Testis (tissue), 3 donors: ENCODE measurements around the gene AIG1. TPM values are rescaled to one million over a fixed set of nuclear protein-coding genes. Genes with fewer than 3 reads are reported as not detected.
"Not testable (repeated sequence)": the region's sequence is repeated elsewhere in the genome, so short reads cannot be mapped to it uniquely, and the experiment has no call there.

Source experiments
- DNase-seq: peaks from one replicate; pipeline ENCODE4 v3.0.0-alpha.2; 2019
- H3K27ac ChIP-seq, 2 donors: fragments of 200-600 bp; sonication (generic); one replicate each; pipeline ENCODE4 v1.5.1; 2019
- H3K27me3 ChIP-seq: fragments of 200-600 bp; sonication (generic); one replicate; pipeline ENCODE4 v1.5.1; 2019
- H3K36me3 ChIP-seq: fragments of 200-600 bp; sonication (generic); one replicate; pipeline ENCODE4 v1.5.1; 2017; ENCODE audit warnings: low read depth; ENCODE audit errors: missing control alignments
- H3K4me1 ChIP-seq: fragments of 200-600 bp; sonication (generic); one replicate; pipeline ENCODE4 v1.5.1; 2019
- H3K4me3 ChIP-seq, 2 donors: fragments of 200-600 bp; sonication (generic); one replicate each; pipeline ENCODE4 v1.5.1; 2017 to 2019
- H3K9me3 ChIP-seq: fragments of 200-600 bp; sonication (generic); one replicate; pipeline ENCODE4 v1.5.1; 2017
- CTCF ChIP-seq, 3 experiments: fragments of 450-650 bp in 2 of 3; fragments of 200-600 bp in 1 of 3; sonication (generic) in 1 of 3; IDR thresholded peaks; one replicate each; pipeline ENCODE4 v1.5.1; 2016 to 2019; ENCODE audit warnings: antibody characterized with exemption in 3 of 3, mild to moderate bottlenecking in 2 of 3, moderate library complexity in 1 of 3
- POLR2A ChIP-seq: fragments of 450-650 bp; IDR thresholded peaks from one replicate; pipeline ENCODE4 v1.6.1; 2017; ENCODE audit warnings: antibody characterized with exemption, mild to moderate bottlenecking, moderate library complexity
- WGBS, 2 donors: methylation state at CpG; one replicate each; pipeline ENCODE4 v1.1.5; 2018; 5-methylcytosine and 5-hydroxymethylcytosine counted together
- intact Hi-C: fragments of 100-400 bp; cut with DNase I; formaldehyde crosslinking; loops from one replicate; pipeline ENCODE4 v1.15.1; 2023; ENCODE audit warnings: low total_unique reads
- polyA plus RNA-seq: library from polyadenylated mRNA; stranded (reverse); fragments of 350-450 nt; fragmentation: Illumina TruSeq; extraction: RNeasy Lipid Tissue Mini Kit (QIAGEN cat#74804); gene quantifications from one replicate; pipeline ENCODE4 v1.2.3, GENCODE V29; 2014; ENCODE audit warnings: low read depth, low replicate concordance; ENCODE audit not compliant: insufficient read depth
- total RNA-seq, 2 donors: library from RNA; depleted of rRNA; stranded (reverse); fragments of >200 nt; gene quantifications; one replicate each; pipeline ENCODE4 v1.2.3, GENCODE V29; 2016

The AIG1 gene
- total and polyA plus RNA-seq, 3 donors from 2014 or later = 39.6 to 57.9 (median 50.7) TPM

GRCh38 chr6:143135797-143136561, 75.3 kb downstream of the AIG1 start:
- intact Hi-C loops = no loop called here
- 71 to 83% methylated on average over 3 of the region's 3 CpGs for WGBS, 2 donors
- H3K4me3 ChIP-seq = no peak overlapping the region
- no peak for DNase-seq
- H3K4me1 ChIP-seq = peaks cover 8% of the 10 kb centered on the region
- no peaks in the 10 kb centered on the region for H3K9me3 ChIP-seq
- no peak overlapping the region for H3K27ac ChIP-seq
- TF ChIP-seq CTCF (IDR thresholded peaks at IDR 0.05) (no peak), POLR2A (no peak)
- H3K36me3 ChIP-seq = no peaks in the 10 kb centered on the region
- H3K27me3 ChIP-seq = no peaks in the 10 kb centered on the region

GRCh38 chr6:143136647-143137046, 76.0 kb downstream of the AIG1 start:
- no peaks in the 10 kb centered on the region for H3K36me3 ChIP-seq
- no peak overlapping the region for H3K27ac ChIP-seq
- H3K27me3 ChIP-seq = no peaks in the 10 kb centered on the region
- peaks cover 8% of the 10 kb centered on the region for H3K4me1 ChIP-seq
- no peak overlapping the region for H3K4me3 ChIP-seq
- no peak for DNase-seq
- intact Hi-C loops = no loop called here
- 82 to 87% methylated on average over 3 of the region's 3 CpGs for WGBS, 2 donors
- TF ChIP-seq POLR2A = no peak
- H3K9me3 ChIP-seq = no peaks in the 10 kb centered on the region

GRCh38 chr6:143139239-143139784, 78.6 kb downstream of the AIG1 start:
- peaks cover 8% of the 10 kb centered on the region for H3K4me1 ChIP-seq
- no peaks in the 10 kb centered on the region for H3K9me3 ChIP-seq
- no peak for TF ChIP-seq CTCF (IDR thresholded peaks at IDR 0.05)
- no peak for TF ChIP-seq POLR2A
- no peaks in the 10 kb centered on the region for H3K36me3 ChIP-seq
- DNase-seq = no peak
- intact Hi-C loops = no loop called here
- no peak overlapping the region for H3K4me3 ChIP-seq
- H3K27me3 ChIP-seq = no peaks in the 10 kb centered on the region
- H3K27ac ChIP-seq = no peak overlapping the region
- 94% methylated on average over 3 of the region's 3 CpGs for WGBS, 2 donors

- intact Hi-C loops, H3K27me3 ChIP-seq, H3K36me3 ChIP-seq: not testable (repeated sequence)
Measured at GRCh38 chr6:143139884-143140283, 79.2 kb downstream of the AIG1 start.

GRCh38 chr6:143140767-143141166, 80.1 kb downstream of the AIG1 start:
- no peaks in the 10 kb centered on the region for H3K9me3 ChIP-seq
- WGBS, 2 donors = 79 to 81% methylated on average over 2 of the region's 2 CpGs
- H3K27me3 ChIP-seq = no peaks in the 10 kb centered on the region
- no peaks in the 10 kb centered on the region for H3K36me3 ChIP-seq
- H3K4me3 ChIP-seq = no peak overlapping the region
- H3K4me1 ChIP-seq = peaks cover 3% of the 10 kb centered on the region
- TF ChIP-seq CTCF (IDR thresholded peaks at IDR 0.05) = no peak
- TF ChIP-seq POLR2A = no peak
- intact Hi-C loops = no loop called here
- H3K27ac ChIP-seq = no peak overlapping the region
- peak; percentile 28 for DNase-seq

More at GRCh38 chr6:143139884-143140283, 79.2 kb downstream of the AIG1 start:
- H3K9me3 ChIP-seq, H3K4me3 ChIP-seq, DNase-seq, H3K27ac ChIP-seq, H3K4me1 ChIP-seq: not testable (repeated sequence)
- 77 to 79% methylated on average over 5 of the region's 5 CpGs for WGBS, 2 donors

- no peak for DNase-seq
- intact Hi-C loops = no loop called here
- no peak overlapping the region for H3K27ac ChIP-seq
- no peaks in the 10 kb centered on the region for H3K27me3 ChIP-seq
- no peaks in the 10 kb centered on the region for H3K9me3 ChIP-seq
- peaks cover under 1% of the 10 kb centered on the region for H3K4me1 ChIP-seq
- 88 to 92% methylated on average over 2 of the region's 2 CpGs for WGBS, 2 donors
- no peaks in the 10 kb centered on the region for H3K36me3 ChIP-seq
- TF ChIP-seq CTCF (IDR thresholded peaks at IDR 0.05) (no peak), POLR2A (no peak)
- H3K4me3 ChIP-seq = no peak overlapping the region
Measured at GRCh38 chr6:143141442-143141841, 80.8 kb downstream of the AIG1 start.
